SK-N-SH (cell line): Measurements from ENCODE around the gene PRDM7. TPM values are rescaled to one million over a fixed set of nuclear protein-coding genes. Genes with fewer than 3 reads are reported as not detected.

Experiments used
- CTCF ChIA-PET: fragments of 300-600, 350-600 bp; formaldehyde crosslinking; extraction: SDS; loops from one replicate; lab custom pipeline; 2021; lab: Yijun Ruan, JAX
- POLR2A ChIA-PET: fragments of 350-600 bp; sonication (Branson Sonifier 250); formaldehyde crosslinking; extraction: SDS; loops from one replicate; lab custom pipeline; 2020; ENCODE audit warnings: antibody characterized with exemption, inconsistent platforms; lab: Yijun Ruan, JAX
- DNase-seq: peaks from one replicate; pipeline ENCODE4 v3.0.0; 2012
- H2AFZ ChIP-seq: fragments of 200-600 bp; sonication (generic); 2 replicates; pipeline ENCODE4 v1.8.1; 2016; ENCODE audit warnings: antibody characterized with exemption, mild to moderate bottlenecking, low read depth
- H3F3A ChIP-seq: fragments of 200-600 bp; sonication (generic); replicated peaks from 2 replicates; pipeline ENCODE3; 2016; ENCODE audit warnings: antibody characterized with exemption, mild to moderate bottlenecking; ENCODE audit not compliant: insufficient read depth
- H3K27ac ChIP-seq, 2 experiments: fragments of 200-500 bp in 1 of 2; fragments of 200-600 bp in 1 of 2; sonication (Bioruptor generic) in 1 of 2; sonication (generic), shearing (Covaris generic) in 1 of 2; 2 replicates each; pipeline versions ENCODE4 v1.5.1 to v1.6.1; 2014 to 2016; ENCODE audit warnings: low read depth in 2 of 2, inconsistent platforms in 1 of 2, low read length in 1 of 2, mild to moderate bottlenecking in 1 of 2, mixed read lengths in 1 of 2
- H3K27me3 ChIP-seq: fragments of 200-600 bp; sonication (generic), shearing (Covaris generic); 2 replicates; pipeline ENCODE4 v1.6.1; 2016; ENCODE audit warnings: mixed run types; ENCODE audit not compliant: insufficient read depth
- H3K36me3 ChIP-seq, 2 experiments: fragments of 200-500 bp in 1 of 2; fragments of 200-600 bp in 1 of 2; sonication (Bioruptor generic) in 1 of 2; sonication (generic) in 1 of 2; replicated peaks in 1 of 2; 2 replicates each; pipeline versions ENCODE3 to v1.5.1; 2014 to 2016; ENCODE audit warnings: low read length in 1 of 2, mild to moderate bottlenecking in 1 of 2; ENCODE audit not compliant: insufficient read depth in 2 of 2, control insufficient read depth in 1 of 2
- H3K4me1 ChIP-seq, 2 experiments: fragments of 200-500 bp in 1 of 2; fragments of 200-600 bp in 1 of 2; sonication (Bioruptor generic) in 1 of 2; sonication (generic), shearing (Covaris generic) in 1 of 2; 2 replicates each; pipeline versions ENCODE4 v1.5.1 to v1.6.1; 2014 to 2016; ENCODE audit warnings: low read depth in 1 of 2, low read length in 1 of 2, mixed run types in 1 of 2; ENCODE audit not compliant: insufficient read depth in 2 of 2, control insufficient read depth in 1 of 2
- H3K4me2 ChIP-seq: fragments of 200-600 bp; sonication (generic), shearing (Covaris generic); 2 replicates; pipeline ENCODE4 v1.6.1; 2017; ENCODE audit warnings: mixed run types
- H3K4me3 ChIP-seq, 2 experiments: fragments of 200-500 bp in 1 of 2; fragments of 200-600 bp in 1 of 2; sonication (Bioruptor generic) in 1 of 2; sonication (generic), shearing (Covaris generic) in 1 of 2; 2 replicates each; pipeline versions ENCODE4 v1.5.1 to v1.8.1; 2014 to 2016; ENCODE audit warnings: low read depth in 2 of 2, inconsistent platforms in 1 of 2, low read length in 1 of 2, mild to moderate bottlenecking in 1 of 2, mixed read lengths in 1 of 2, moderate library complexity in 1 of 2
- H3K79me2 ChIP-seq: fragments of 200-600 bp; sonication (generic); 2 replicates; pipeline ENCODE4 v1.8.1; 2017; ENCODE audit warnings: mild to moderate bottlenecking; ENCODE audit not compliant: insufficient read depth
- H3K9ac ChIP-seq: fragments of 200-600 bp; sonication (generic); 2 replicates; pipeline ENCODE4 v1.6.1; 2017; ENCODE audit warnings: mixed run types
- H3K9me2 ChIP-seq: fragments of 200-600 bp; sonication (generic); 2 replicates; pipeline ENCODE4 v1.6.1; 2017; ENCODE audit warnings: mixed run types
- H3K9me3 ChIP-seq: fragments of 200-600 bp; sonication (generic); 2 replicates; pipeline ENCODE4 v1.6.1; 2017; ENCODE audit warnings: mixed run types, mild to moderate bottlenecking, moderate library complexity
- H4K20me1 ChIP-seq: fragments of 200-600 bp; sonication (generic); 2 replicates; pipeline ENCODE4 v1.6.1; 2017; ENCODE audit warnings: mild to moderate bottlenecking, mixed run types; ENCODE audit not compliant: insufficient read depth
- CHD2 ChIP-seq: fragments of 150-350 bp; IDR thresholded peaks from 2 replicates; pipeline ENCODE4 v1.6.1; 2018; ENCODE audit warnings: low read length; ENCODE audit not compliant: partially characterized antibody
- ELF1 ChIP-seq: IDR thresholded peaks from 2 replicates; pipeline ENCODE4 v1.4.0; 2012
- FOSL2 ChIP-seq: IDR thresholded peaks from 2 replicates; pipeline ENCODE4 v1.4.0; 2012; ENCODE audit warnings: low read depth, mild to moderate bottlenecking, moderate library complexity, borderline replicate concordance
- FOXM1 ChIP-seq: IDR thresholded peaks from 2 replicates; pipeline ENCODE4 v1.4.0; 2012; ENCODE audit warnings: low read depth, mild to moderate bottlenecking
- GABPA ChIP-seq: IDR thresholded peaks from 2 replicates; pipeline ENCODE4 v1.4.0; 2012; ENCODE audit warnings: low read depth, mild to moderate bottlenecking
- IRF3 ChIP-seq: fragments of 150-350 bp; IDR thresholded peaks from 2 replicates; pipeline ENCODE4 v1.6.1; 2016; ENCODE audit warnings: mild to moderate bottlenecking, low read depth, low read length
- PBX3 ChIP-seq: IDR thresholded peaks from 2 replicates; pipeline ENCODE4; 2012
- REST ChIP-seq: IDR thresholded peaks from 2 replicates; pipeline ENCODE4 v1.6.1; 2012; ENCODE audit warnings: mild to moderate bottlenecking, low read depth, low read length, moderate library complexity
- SMC3 ChIP-seq: IDR thresholded peaks from 2 replicates; pipeline ENCODE4 v1.6.1; 2012; ENCODE audit warnings: low read depth, low read length, improper control_type of control experiment
- USF1 ChIP-seq: IDR thresholded peaks from 2 replicates; pipeline ENCODE4 v1.4.0; 2012; ENCODE audit warnings: low read depth, borderline replicate concordance
- USF2 ChIP-seq: fragments of 150-350 bp; IDR thresholded peaks from 2 replicates; pipeline ENCODE4 v1.6.1; 2017; ENCODE audit warnings: antibody characterized with exemption, low read length, low read depth, borderline replicate concordance
- YY1 ChIP-seq: IDR thresholded peaks from 2 replicates; pipeline ENCODE4 v1.4.0; 2012; ENCODE audit warnings: low read depth, mild to moderate bottlenecking
- ZBTB33 ChIP-seq: IDR thresholded peaks from 2 replicates; pipeline ENCODE4 v1.4.0; 2012; ENCODE audit warnings: low read depth, borderline replicate concordance
- WGBS: methylation state at CpG from one replicate; pipeline ENCODE4 v1.1.6; 2017; ENCODE audit warnings: low lambda C conversion rate; 5-methylcytosine and 5-hydroxymethylcytosine counted together
- polyA plus RNA-seq, 3 experiments: library from polyadenylated mRNA; depleted of rRNA; stranded (reverse); fragments of >200 nt; gene quantifications; 2 replicates each; pipeline ENCODE4 v1.2.3, GENCODE V29; 2012

Gene PRDM7
- polyA plus RNA-seq, 1 of the 3 experiments (the other 2 are of a cell fraction): not detected

GRCh38 chr16:90048347-90048722, 28.8 kb downstream of the PRDM7 start:
- POLR2A ChIA-PET: no interaction called here
- TF ChIP-seq IRF3 (no peak), ZBTB33 (no peak), FOSL2 (no peak), REST (no peak), YY1 (no peak), GABPA (no peak), USF2 (no peak), SMC3 (no peak), FOXM1 (no peak), CHD2 (no peak), PBX3 (no peak), USF1 (no peak), ELF1 (no peak)
- TF ChIP-seq, all 33 proteins: peak for 0
- 80% methylated on average over 11 of the region's 12 CpGs for WGBS
- Histone ChIP-seq H3K9me3 (no peaks in the 10 kb centered on the region), H3K9me2 (no peaks in the 10 kb centered on the region), H3K79me2 (no peaks in the 10 kb centered on the region), H3K4me3 (no peak overlapping the region), H3K9ac (no peak overlapping the region), H3K27ac (no peak overlapping the region), H2AFZ (no peak overlapping the region), H3F3A (peaks cover 5% of the 10 kb centered on the region), H3K4me1 (peaks cover 12 to 17% of the 10 kb centered on the region in 2 experiments; a peak in 3 of 4 replicates), H3K4me2 (no peak overlapping the region), H3K36me3 (no peaks in the 10 kb centered on the region), H4K20me1 (no peaks in the 10 kb centered on the region), H3K27me3 (no peaks in the 10 kb centered on the region)
- CTCF ChIA-PET: no interaction called here
- no peak for DNase-seq
